ENCODE data around the gene COL6A1. TPM values are rescaled to one million over a fixed set of nuclear protein-coding genes. Genes with fewer than 3 reads are reported as not detected.

COL6A1 gene
- total RNA-seq, 1 donor from 2014 or later = 65.5 TPM

- TF ChIP-seq CTCF (IDR thresholded peaks at IDR 0.05; ENCODE audit: unreplicated experiment) = no peak
- Mint-ChIP-seq H3K27ac (ENCODE audit: unreplicated experiment) (no peak overlapping the region), H3K4me1 (ENCODE audit: unreplicated experiment) (no peaks in the 10 kb centered on the region), H3K27me3 (ENCODE audit: unreplicated experiment) (peaks cover 2% of the 10 kb centered on the region), H3K4me3 (ENCODE audit: unreplicated experiment) (no peak overlapping the region), H3K9me3 (ENCODE audit: unreplicated experiment) (no peaks in the 10 kb centered on the region), H3K36me3 (ENCODE audit: low read depth, unreplicated experiment) (no peaks in the 10 kb centered on the region)
- DNase-seq (ENCODE audit: low spot score) = no peak
Observed at GRCh38 chr21:46038871-46039397, 57.4 kb downstream of the COL6A1 start.

GRCh38 chr21:46039891-46040660, 58.5 kb downstream of the COL6A1 start:
- H3K27me3 Mint-ChIP-seq (ENCODE audit: unreplicated experiment) = peaks cover 2% of the 10 kb centered on the region
- no peak for TF ChIP-seq CTCF (IDR thresholded peaks at IDR 0.05; ENCODE audit: unreplicated experiment)
- H3K4me1 Mint-ChIP-seq (ENCODE audit: unreplicated experiment) = no peaks in the 10 kb centered on the region
- H3K9me3 Mint-ChIP-seq (ENCODE audit: unreplicated experiment) = no peaks in the 10 kb centered on the region
- H3K36me3 Mint-ChIP-seq (ENCODE audit: low read depth, unreplicated experiment) = no peaks in the 10 kb centered on the region
- H3K4me3 Mint-ChIP-seq (ENCODE audit: unreplicated experiment) = no peak overlapping the region
- DNase-seq (ENCODE audit: low spot score) = no peak
- H3K27ac Mint-ChIP-seq (ENCODE audit: unreplicated experiment) = no peak overlapping the region

GRCh38 chr21:46040707-46041106, 59.1 kb downstream of the COL6A1 start:
- DNase-seq (ENCODE audit: low spot score) = no peak
- Mint-ChIP-seq H3K9me3 (ENCODE audit: unreplicated experiment) (no peaks in the 10 kb centered on the region), H3K27ac (ENCODE audit: unreplicated experiment) (no peak overlapping the region), H3K27me3 (ENCODE audit: unreplicated experiment) (peaks cover 2% of the 10 kb centered on the region), H3K36me3 (ENCODE audit: low read depth, unreplicated experiment) (no peaks in the 10 kb centered on the region), H3K4me1 (ENCODE audit: unreplicated experiment) (no peaks in the 10 kb centered on the region), H3K4me3 (ENCODE audit: unreplicated experiment) (no peak overlapping the region)
- TF ChIP-seq CTCF (IDR thresholded peaks at IDR 0.05; ENCODE audit: unreplicated experiment) = no peak

- no peaks in the 10 kb centered on the region for H3K9me3 Mint-ChIP-seq (ENCODE audit: unreplicated experiment)
- no peaks in the 10 kb centered on the region for H3K36me3 Mint-ChIP-seq (ENCODE audit: low read depth, unreplicated experiment)
- H3K27me3 Mint-ChIP-seq (ENCODE audit: unreplicated experiment) = peaks cover 2% of the 10 kb centered on the region
- TF ChIP-seq CTCF (IDR thresholded peaks at IDR 0.05; ENCODE audit: unreplicated experiment) = no peak
- no peaks in the 10 kb centered on the region for H3K4me1 Mint-ChIP-seq (ENCODE audit: unreplicated experiment)
- no peak overlapping the region for H3K27ac Mint-ChIP-seq (ENCODE audit: unreplicated experiment)
- DNase-seq (ENCODE audit: low spot score) = no peak
- H3K4me3 Mint-ChIP-seq (ENCODE audit: unreplicated experiment) = no peak overlapping the region
Observed at GRCh38 chr21:46041183-46041582, 59.6 kb downstream of the COL6A1 start.

- no peak for TF ChIP-seq CTCF (IDR thresholded peaks at IDR 0.05; ENCODE audit: unreplicated experiment)
- no peaks in the 10 kb centered on the region for H3K27me3 Mint-ChIP-seq (ENCODE audit: unreplicated experiment)
- no peak overlapping the region for H3K4me3 Mint-ChIP-seq (ENCODE audit: unreplicated experiment)
- H3K36me3 Mint-ChIP-seq (ENCODE audit: low read depth, unreplicated experiment) = no peaks in the 10 kb centered on the region
- H3K27ac Mint-ChIP-seq (ENCODE audit: unreplicated experiment) = no peak overlapping the region
- no peak for DNase-seq (ENCODE audit: low spot score)
- H3K4me1 Mint-ChIP-seq (ENCODE audit: unreplicated experiment) = peaks cover 4% of the 10 kb centered on the region
- H3K9me3 Mint-ChIP-seq (ENCODE audit: unreplicated experiment) = no peaks in the 10 kb centered on the region
Observed at GRCh38 chr21:46045154-46045553, 63.6 kb downstream of the COL6A1 start.

All from endothelial cell (in vitro differentiated cells).